HG03103 (cell line): ENCODE results near the gene PHETA1.
A peak's percentile ranks its signal among the peaks of the same experiment; 100 is the strongest.

Experiments
- ATAC-seq: cut with Tn5 transposase; IDR thresholded peaks from one replicate; pipeline ENCODE4 v1.9.1; 2021; ENCODE audit warnings: low read depth; ENCODE audit not compliant: unreplicated experiment

The PHETA1 gene, protein sequence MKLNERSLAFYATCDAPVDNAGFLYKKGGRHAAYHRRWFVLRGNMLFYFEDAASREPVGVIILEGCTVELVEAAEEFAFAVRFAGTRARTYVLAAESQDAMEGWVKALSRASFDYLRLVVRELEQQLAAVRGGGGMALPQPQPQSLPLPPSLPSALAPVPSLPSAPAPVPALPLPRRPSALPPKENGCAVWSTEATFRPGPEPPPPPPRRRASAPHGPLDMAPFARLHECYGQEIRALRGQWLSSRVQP

DNA sequence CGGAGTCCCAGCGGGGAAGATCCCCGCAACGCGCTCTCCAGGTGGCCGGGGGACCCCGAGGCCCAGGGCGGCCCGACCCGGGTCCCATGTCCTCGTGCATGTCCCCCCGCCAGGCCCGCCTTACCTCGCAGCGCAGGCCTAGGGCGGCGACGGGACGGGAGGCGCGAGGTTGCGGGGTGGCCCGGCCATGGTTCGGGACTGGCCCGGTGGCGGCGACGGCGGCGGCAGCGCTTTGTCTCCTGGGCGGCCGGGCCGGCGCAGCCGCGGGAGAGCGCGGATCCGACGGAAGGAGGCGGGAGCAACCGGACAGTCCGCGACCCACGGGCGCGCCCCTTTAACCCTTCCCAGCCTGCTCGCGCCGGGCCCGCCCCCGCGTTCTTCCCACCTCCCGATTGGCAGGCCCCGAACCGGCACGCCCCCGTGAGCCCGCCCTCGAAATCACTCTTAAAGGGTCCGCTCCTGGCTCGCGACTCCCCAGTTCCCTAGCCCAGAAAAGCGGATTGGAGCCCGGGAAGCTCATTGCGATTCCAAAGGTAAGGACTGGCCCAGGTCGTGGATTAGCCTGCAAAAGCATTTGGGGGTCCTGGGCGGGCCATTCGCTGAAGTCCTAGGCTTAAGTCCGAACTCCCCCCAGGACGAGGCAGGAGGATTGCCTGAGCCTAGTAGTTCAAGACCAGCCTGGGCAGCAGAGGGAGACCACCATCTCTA is at the start of gene PHETA1:
PHETA1 (minus strand) TSS at position 308 of the 708 bp plus-strand sequence. CDS start 5,668 bp downstream, outside the sequence.
- ATAC-seq = peak; percentile 91

DNA sequence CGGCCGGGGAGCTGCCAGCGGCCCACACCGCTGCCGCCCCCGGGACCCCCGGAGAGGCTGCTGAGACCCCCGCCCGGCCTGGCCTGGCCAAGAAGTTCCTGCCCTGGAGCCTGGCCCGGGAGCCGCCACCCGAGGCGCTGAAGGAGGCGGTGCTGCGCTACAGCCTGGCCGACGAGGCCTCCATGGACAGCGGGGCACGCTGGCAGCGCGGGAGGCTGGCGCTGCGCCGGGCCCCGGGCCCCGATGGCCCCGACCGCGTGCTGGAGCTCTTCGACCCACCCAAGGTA is 49.6 kb upstream of the PHETA1 start:
- ATAC-seq = no peak

DNA sequence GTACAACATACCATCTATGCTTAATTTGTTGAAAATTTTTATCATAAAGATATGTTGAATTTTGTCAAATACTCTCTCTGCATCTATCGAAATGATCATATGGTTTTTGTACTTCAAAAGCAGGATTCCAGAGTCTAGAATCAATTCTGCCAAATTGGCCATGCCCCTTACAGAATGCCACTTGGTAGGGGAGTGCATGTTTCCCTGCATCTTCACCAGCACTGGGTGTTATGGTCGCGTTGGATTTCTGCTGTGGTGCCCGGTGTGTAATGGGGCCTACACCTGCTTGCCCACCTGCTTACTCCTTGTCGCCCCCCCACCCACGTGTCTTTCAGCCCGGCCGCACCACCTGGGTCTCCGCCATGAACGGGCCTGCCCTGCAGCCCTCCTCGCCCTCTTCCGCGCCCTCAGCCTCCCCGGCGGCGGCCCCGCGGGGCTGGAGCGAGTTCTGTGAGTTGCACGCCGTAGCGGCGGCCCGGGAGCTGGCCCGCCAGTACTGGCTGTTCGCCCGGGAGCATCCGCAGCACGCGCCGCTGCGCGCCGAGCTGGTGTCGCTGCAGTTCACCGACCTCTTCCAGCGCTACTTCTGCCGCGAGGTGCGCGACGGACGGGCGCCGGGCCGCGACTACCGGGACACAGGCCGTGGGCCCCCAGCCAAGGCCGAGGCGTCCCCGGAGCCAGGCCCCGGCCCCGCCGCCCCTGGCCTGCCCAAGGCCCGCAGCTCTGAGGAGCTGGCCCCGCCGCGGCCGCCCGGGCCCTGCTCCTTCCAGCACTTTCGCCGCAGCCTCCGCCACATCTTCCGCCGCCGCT is 49.1 kb upstream of the PHETA1 start:
- no peak for ATAC-seq

DNA sequence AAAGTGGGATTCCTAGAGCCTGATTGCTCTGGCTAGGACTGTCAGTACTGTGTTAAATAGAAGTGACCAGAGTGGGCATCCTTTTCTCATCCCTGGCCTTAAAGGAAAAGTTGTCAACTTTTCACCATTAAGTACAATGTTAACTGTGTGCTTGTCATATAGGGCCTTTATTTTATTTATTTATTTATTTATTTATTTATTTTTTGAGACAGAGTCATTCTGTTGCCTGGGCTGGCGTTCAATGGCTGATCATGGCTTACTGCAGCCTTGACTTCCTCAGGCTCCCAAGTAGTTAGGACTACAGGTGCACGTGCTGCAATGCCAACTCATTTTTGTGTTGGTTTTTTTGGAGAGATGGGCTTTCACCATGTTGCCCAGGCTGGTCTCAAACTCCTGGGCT is 48.4 kb upstream of the PHETA1 start:
- no peak for ATAC-seq

DNA sequence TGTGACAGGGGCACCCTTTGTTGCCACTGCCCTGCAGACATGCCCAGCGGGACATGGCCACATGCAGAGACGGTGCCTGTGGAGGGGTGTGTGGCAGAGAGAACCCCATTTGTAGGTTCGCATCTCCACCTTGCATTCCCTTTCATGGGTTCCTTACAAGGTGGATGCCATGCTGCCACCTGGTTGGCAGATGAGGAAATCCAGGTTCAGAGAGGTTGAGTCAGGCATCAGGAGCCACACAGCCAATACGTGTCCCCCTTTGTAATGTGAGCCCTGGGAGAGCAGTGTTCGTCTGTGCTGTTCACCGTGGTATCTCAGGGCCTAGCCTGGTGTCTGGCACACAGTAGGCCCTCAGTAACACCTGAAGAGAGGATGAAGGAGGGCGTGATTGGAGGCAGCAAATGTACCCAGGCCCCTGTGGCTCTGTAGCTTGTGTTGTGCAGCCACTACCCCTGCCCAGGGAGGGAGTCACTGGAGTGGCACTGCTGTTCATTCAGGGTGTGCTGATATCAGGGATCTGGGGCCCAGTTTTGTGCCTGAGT is 45.9 kb upstream of the PHETA1 start:
- no peak for ATAC-seq

DNA sequence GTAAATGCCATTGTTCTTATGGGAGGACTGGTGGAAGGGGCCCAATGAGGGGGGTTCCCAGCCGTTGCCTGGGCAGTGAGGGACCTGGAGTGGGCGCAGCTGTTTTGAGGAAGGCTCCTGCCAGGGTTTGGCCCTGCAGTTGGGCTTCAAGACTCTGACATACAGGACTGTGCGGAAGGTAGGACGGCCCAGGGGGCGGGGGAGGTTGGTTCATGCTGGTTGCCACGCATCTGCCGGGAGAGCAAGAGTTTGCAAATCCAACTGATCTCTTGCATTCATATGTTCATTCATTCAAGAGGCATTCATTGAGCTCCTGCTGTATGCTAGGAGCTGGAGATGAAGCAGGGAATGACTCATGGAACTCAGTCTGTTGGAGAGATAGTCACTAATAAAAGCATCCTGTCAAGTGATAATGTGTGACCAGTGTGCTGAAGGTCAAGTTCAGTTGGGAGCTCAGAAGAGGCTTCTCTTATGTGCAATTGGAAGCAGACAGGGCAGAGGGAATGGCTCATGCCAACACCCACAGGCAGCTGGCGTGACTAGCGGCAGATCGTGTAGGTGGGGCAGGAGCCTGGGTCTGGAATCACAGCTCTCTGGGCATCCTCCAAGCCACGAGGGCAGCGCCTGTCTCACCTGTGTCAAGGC is 44.7 kb upstream of the PHETA1 start:
- ATAC-seq = no peak

DNA sequence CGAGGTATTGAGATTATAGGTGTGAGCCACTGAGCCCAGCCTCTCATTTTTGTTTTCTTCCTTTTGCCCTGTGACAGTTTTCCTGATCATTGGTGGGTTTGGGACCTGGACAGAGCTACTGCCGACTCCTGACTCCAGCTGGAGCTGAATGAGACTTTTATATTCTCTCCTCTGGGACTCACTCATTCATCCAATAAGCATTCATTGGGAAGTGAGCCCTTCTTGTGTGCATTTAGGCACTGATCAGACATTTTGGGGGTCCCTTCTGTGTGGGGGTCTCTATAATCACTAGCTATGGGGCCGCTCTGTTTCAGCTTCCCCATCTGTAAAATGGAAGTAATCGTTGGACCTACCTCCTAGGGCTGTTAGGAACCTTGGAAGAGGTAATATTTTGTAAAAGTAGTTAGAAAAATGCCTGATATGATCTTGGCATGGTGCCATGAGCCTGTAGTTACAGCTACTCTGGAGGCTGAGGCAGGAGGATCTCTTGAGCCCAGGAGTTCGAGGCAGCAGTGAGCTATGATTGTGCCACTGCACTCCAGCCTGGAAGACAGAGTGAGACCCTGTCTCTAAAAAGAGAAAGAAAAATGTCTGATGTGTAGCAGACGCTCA is 44.0 kb upstream of the PHETA1 start:
- no peak for ATAC-seq

DNA sequence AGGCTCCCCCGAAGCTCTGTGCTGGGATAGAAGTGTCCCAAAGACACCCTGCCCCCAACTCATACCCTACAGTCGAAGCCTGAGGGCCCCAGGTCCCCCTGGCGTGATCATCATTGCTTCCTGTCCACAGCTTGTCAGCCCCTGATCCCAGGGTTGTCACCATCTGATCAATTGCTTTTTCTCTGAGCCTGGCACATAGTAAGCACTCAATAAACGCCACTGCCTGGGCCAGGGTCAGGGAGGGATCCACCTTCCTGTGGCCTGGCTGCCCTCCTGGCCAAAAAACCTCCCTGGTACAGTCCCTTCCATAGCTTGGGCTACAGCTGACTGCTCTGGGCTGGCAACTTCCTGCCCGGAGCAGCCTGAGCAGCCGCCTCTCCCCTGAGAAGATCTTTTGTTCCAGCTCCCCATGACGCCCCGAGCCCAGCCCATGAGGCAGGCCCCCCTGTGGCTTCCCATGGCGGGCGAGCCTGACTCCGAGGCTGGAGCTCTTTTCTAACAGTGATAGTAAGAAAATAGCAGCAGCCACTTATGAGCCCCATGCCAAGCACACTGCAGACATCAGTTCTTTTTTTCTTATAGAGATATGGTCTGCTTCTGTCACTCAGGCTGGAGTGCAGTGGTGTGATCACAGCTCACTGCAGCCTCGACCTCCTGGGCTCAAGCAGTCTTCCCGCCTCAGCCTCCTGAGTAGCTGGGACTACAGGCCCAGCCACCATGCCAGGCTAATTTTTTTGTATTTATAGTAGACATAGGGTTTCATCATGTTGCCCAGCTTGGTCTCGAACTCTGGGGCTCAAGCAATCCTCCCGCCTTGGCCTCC is 43.3 kb upstream of the PHETA1 start:
- no peak for ATAC-seq

DNA sequence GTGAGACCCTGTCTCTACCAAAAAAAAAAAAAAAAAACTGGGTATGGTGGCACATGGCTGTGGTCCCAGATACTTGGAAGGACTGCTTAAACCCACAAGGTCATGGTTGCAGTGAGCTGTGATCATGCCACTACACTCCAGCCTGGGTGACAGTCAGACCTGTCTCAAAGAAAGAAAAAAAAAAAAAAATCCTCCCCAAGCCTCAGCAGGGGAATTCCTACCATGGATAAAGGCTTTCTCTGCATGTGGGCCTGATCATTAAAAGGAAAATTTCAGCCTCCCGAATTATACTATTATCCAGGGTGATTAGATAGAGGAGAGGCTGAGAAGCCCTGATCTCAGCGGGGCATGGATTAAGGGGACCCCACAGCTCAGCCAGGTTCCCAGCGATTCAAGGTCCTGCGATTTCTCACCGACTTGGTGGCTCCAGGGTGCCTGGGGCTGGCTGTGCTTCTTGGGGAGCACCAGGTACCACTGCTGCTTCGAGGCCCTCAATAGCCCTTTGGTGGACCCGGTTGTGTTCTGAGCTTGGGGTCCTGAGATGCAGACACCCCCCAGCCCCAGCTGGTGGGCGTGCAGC is 42.4 kb upstream of the PHETA1 start:
- ATAC-seq = no peak

DNA sequence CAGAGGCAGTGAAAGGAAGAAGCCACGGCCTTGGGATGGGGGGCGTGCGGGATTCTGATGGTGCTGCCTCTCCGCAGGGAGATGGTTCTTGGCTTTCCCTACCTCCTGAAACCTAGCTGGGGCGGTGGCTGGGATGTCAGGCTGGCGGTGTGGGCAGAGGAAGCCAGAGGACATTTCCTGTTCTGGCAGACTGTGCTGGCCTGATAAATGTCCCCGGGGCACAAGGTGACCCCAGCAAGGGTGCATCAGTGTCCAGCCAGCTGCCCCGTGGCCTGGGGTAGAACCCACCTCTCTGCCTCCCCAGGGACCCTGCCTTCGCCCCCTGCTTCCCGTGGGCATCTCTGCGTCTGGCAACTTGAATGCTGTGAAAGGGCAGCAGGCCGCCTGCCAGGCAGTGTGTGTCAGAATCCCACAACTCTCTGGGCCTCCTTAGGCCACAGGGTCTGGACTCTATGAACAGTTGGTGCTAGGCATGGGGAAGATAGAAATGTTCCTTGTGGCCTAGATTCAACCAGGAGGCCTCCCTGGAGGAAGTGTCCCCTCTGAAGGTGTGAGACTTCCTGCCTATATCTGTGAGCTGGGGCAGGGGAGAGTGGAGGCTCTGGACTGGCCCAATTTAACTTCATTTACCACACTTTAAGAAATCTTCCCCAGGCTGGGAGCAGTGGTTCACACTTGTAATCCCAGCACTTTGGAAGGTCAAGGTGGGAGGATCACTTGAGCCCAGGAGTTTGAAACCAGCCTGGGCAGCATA is 41.7 kb upstream of the PHETA1 start:
- no peak for ATAC-seq

DNA sequence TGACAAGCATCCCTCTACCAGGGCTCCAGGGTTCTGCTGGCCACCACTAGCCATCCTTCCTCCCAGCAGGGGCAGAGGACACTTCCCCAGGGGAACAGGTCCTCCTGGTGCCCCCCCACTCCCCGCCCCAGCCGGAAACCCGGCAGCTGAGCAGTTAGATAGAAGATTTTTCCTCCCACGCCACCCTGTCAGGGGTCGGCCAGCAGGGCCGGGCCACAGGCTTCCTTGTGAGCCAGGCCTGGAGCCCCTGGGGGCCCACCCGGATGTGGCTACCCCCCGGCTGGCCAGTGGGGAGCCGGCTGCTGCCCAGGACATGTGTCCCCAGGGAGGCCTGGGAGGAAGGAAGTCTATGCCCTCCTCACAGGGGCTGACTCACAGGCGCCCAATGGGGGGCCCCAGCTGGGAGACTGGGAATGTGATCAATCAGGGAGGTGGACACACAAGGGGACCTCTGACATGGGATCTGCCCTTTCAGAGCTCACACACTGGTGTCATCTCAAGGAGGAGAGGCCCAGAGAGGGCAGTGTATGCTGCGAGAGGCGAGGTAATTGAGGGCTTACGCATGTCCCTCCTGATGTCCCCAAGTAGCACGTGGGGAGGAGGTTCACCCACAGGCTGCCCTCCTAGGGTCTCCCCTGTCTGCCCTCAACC is 41.0 kb upstream of the PHETA1 start:
- ATAC-seq = no peak

DNA sequence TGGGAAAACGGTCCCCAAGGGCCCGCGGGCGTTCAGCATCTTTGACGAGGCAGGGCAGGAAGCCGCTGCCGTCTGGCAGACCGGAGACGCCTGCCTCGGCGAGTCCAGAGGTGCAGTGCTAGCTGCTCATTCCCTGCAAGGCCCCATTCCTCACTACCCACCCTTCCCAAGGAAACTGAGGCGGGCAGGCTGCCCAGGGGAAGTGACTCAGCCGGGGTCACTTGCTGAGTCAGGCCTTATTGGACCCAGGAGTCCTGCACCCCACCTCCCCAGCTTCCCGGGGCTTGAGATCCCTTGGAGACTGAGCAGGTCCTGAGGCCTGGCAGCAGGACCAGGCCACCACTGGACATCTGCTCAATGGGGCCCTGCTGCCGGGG is 40.5 kb upstream of the PHETA1 start:
- ATAC-seq = no peak

DNA sequence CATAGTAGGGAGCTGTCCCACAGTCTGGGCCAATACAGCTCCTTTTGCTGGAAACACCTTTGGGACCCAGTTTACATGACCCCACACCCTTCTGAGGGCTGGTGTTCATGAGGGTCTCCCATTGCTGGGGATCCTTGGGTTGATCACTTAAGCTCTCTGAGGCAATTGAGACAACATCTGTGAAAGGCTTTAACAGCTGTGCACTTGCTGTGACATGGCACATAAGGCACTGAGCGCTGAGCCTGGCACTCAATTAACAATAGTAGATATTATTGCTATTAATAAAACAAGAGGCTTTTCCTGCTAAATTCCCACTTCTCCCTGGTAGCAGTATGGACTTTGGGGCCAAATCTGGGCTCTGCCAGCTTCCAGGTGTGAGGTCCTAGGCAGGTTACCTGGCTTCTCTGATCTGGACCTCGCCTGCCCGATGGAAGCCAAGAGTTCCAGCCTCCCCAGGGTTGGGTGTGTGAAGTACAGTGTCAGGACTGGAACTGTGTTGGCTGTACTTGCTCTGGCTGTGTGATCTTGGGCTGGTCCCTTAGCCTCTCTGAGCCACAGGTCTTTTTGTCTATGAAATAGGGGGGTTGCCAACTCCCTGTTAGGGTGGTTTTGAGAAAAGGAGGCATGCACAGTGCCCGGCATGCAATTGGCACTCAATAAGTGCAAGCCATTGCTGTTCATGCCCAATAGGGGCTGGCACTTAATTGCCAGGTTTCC is 39.9 kb upstream of the PHETA1 start:
- ATAC-seq = no peak

DNA sequence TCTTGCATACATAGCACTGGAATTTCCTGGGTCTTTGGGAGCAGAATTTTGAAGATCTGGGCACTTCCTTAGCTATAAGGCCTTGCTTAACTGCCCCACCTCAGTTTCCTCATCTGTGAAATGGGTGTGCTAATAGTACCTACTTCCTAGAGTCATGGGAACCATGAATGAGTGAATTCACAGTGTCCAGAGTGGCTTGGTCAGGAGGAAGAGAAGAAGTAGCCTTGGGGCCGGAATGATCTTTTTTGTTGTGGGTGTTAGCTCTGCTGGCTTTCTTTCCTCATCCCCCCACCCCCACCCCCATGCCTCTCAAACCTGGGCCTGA is 39.2 kb upstream of the PHETA1 start:
- no peak for ATAC-seq

DNA sequence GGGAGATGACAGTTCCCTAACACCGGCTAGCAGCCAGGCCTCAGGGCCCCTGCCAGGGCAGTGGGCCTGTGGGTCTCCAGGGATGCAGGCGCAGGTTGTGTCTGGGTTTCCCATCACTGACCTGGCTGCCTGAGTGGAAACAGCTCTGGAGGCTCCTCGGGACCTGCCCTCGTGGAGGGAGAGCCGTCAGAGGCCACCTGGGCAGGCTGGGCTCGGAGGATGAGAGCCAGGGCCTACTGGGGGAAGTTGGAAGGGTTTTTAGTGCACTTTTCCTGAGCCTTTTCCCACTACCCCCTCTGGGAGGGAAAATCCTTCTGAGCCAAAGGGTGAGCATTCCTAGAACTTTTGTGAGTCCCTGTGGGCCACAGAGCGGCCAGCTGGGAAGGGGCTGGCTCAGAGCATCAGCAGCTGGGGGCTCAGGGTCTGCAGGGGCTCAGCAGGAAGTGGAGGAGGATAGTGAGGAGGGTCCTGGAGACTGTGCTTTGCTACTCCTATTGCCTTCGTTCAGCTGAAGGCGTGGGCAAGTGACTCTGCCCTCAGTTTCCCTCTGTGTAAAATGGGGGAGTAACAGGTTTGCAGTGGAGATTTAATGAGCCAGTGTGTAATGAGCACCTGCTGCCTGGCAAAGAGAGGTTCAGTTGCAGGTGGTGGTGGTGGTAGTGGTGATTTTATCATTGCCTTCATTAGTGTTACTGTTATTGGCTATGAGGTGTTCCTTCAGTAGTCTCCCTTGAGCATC is 38.7 kb upstream of the PHETA1 start:
- ATAC-seq = no peak

DNA sequence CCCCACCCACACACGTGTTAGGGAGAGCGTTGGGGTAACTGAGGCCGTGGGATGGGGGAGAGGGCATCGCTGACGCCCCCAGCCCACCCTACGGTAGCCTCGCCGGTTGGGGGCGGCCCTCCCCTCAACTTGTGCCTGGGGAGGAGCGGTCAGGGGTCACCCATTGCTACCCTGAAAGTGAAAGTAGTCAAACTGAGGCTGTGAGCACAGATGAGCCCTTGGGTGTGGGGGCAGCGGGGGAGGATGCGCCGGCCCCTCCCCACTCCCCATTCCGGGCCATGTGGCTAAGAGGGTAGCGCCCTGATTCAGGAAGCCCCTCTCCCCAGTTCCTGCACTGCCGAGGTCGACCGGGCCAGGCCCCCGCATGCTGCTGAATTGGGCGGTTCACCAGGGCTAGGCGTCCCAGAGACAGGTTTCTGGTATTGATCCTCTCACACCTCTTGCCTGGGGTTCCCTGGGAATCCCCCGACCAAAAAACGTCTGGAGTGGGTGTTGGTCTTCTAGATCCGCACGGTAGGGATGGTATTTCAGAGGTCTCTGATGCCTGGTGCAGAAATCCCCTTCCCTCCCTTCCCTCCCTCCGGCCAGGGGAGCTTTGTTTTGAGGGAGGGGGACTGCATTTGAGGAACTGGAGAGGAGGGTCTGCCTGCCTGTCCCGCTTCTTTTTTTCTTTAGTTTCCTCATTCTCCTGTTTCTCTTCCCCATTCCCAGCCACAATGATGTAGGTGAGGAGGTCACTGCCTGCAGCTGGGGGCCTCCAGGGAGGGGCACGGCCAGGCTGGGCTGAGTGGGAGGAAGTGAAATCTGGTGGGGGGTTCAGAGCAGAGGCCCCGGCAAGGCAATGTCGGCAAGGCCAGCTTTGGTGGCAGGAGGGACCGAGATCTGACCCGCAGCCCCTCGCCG is 37.8 kb upstream of the PHETA1 start:
- ATAC-seq = no peak
